CD4-positive, CD25-positive, alpha-beta regulatory T cell (primary cell): Measurements from ENCODE around the gene TTC7B. TPM values are rescaled to one million over a fixed set of nuclear protein-coding genes. Genes with fewer than 3 reads are reported as not detected.

ENCODE experiments used
- ATAC-seq, 2 donors: fragments of 150-1000 bp; cut with Tn5 transposase; one replicate each; pipeline ENCODE4 v1.10.0; 2021; ENCODE audit warnings: low read depth in 2 of 2, moderate number of reproducible peaks in 2 of 2, moderate library complexity in 1 of 2
- DNase-seq, 3 donors: peaks; one replicate each; pipeline versions ENCODE4 v3.0.0 to v3.0.0-alpha.2; 2012 to 2022; ENCODE audit warnings: mixed read lengths in 1 of 3
- H3K27ac ChIP-seq: one replicate; pipeline ENCODE4 v1.7.0; 2013; ENCODE audit warnings: mild to moderate bottlenecking, low read length; ENCODE audit not compliant: insufficient read depth, poor library complexity, severe bottlenecking
- H3K27me3 ChIP-seq: one replicate; pipeline ENCODE4 v1.7.0; 2013; ENCODE audit warnings: low read length; ENCODE audit not compliant: control insufficient read depth, insufficient read depth
- H3K36me3 ChIP-seq: one replicate; pipeline ENCODE4 v1.7.0; 2013; ENCODE audit warnings: mild to moderate bottlenecking, low read length, moderate library complexity; ENCODE audit not compliant: control insufficient read depth, insufficient read depth
- H3K4me1 ChIP-seq: 2 replicates; pipeline ENCODE4 v1.7.0; 2013; ENCODE audit warnings: mild to moderate bottlenecking, low read length; ENCODE audit not compliant: insufficient read depth, control insufficient read depth, poor library complexity, severe bottlenecking
- H3K4me3 ChIP-seq: one replicate; pipeline ENCODE4 v1.7.0; 2013; ENCODE audit warnings: low read depth, mild to moderate bottlenecking, low read length, moderate library complexity
- H3K9me3 ChIP-seq, 2 experiments: 1 replicate in 1 of 2; 2 replicates in 1 of 2; pipeline ENCODE4 v1.7.0; 2013; ENCODE audit warnings: low read length in 2 of 2, mild to moderate bottlenecking in 1 of 2, moderate library complexity in 1 of 2; ENCODE audit not compliant: control insufficient read depth in 2 of 2
- H3K27ac Mint-ChIP-seq, 3 donors: one replicate each; pipeline ENCODE4 v1.8.0; 2020 to 2022; ENCODE audit warnings: mild to moderate bottlenecking in 3 of 3, mixed read lengths in 3 of 3, moderate library complexity in 2 of 3
- H3K27me3 Mint-ChIP-seq: one replicate; pipeline ENCODE4 v1.8.0; 2022; ENCODE audit warnings: mild to moderate bottlenecking, mixed read lengths
- H3K36me3 Mint-ChIP-seq: one replicate; pipeline ENCODE4 v1.8.0; 2020; ENCODE audit warnings: mixed read lengths
- H3K4me1 Mint-ChIP-seq, 4 donors: one replicate each; pipeline ENCODE4 v1.8.0; 2020 to 2022; ENCODE audit warnings: mixed read lengths in 4 of 4, mild to moderate bottlenecking in 1 of 4
- H3K4me3 Mint-ChIP-seq, 4 donors: one replicate each; pipeline ENCODE4 v1.8.0; 2020 to 2022; ENCODE audit warnings: mild to moderate bottlenecking in 4 of 4, mixed read lengths in 4 of 4, moderate library complexity in 3 of 4
- H3K9me3 Mint-ChIP-seq, 7 donors: one replicate each; pipeline ENCODE4 v1.8.0; 2020 to 2022; ENCODE audit warnings: mixed read lengths in 7 of 7, mild to moderate bottlenecking in 3 of 7, moderate library complexity in 2 of 7
- polyA plus RNA-seq, 4 donors: library from polyadenylated mRNA; unstranded; fragments of 300-500 nt; fragmentation: Illumina TruSeq; gene quantifications; one replicate each; pipeline ENCODE4 v1.2.3, GENCODE V29; 2021
- total RNA-seq: library from RNA; stranded (reverse); gene quantifications from one replicate; pipeline ENCODE4 v1.2.3, GENCODE V29; 2022

The TTC7B gene
- total and polyA plus RNA-seq, 5 donors from 2014 or later, result 0.88 to 7.8 (median 1.0) TPM

DNA sequence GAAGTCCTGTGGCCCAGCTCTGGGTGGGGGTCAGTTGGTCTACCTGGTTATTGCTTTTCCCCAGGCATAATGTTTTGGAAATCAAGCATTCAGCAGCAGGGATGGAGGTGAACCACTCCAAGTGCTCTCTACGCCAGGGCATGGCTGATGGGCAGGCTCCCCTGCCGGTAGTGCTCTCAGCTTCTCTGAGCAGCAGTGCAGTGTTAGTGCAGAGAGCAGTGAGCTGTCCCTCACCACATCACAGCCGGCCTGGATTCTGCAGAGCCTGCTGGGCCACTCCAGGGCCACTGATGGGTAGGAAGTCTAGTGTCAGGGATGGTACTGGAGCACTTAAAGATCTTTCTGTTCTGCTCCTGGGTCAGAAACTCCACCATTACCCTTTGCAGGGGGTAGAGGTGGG is 268.3 kb downstream of the TTC7B start:
- no peak overlapping the region for H3K4me3 ChIP-seq
- ATAC-seq, result no peak
- H3K4me1 ChIP-seq, result no peaks in the 10 kb centered on the region
- no peaks in the 10 kb centered on the region for H3K9me3 ChIP-seq
- no peak for DNase-seq
- H3K36me3 ChIP-seq, result no peaks in the 10 kb centered on the region
- Mint-ChIP-seq H3K4me1 (no peaks in the 10 kb centered on the region), H3K27me3 (no peaks in the 10 kb centered on the region), H3K4me3 (no peak overlapping the region), H3K36me3 (no peaks in the 10 kb centered on the region), H3K27ac (no peak overlapping the region), H3K9me3 (no peaks in the 10 kb centered on the region)
- no peaks in the 10 kb centered on the region for H3K27me3 ChIP-seq
- H3K27ac ChIP-seq, result no peak overlapping the region

DNA sequence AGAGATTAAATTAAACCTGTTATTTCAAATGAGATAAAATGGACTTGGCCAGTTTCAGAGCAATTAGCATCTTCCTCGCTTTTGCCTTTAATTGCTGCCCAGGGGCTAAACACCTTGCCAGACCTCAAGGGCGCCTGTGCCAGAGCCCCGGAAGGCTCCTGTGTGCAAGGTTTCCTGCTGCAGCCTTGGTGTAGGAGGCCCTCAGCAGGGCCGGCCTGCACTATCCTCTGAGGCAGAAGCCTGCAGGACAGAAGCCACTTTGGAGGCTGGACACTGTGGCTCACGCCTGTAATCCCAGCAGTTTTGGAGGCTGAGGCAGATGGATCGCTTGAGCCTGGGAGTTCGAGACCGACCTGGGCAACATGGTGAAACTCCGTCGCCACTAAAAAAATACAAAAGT is 269.0 kb downstream of the TTC7B start:
- Histone ChIP-seq H3K4me3 (no peak overlapping the region), H3K9me3 (no peaks in the 10 kb centered on the region), H3K27ac (no peak overlapping the region), H3K4me1 (no peaks in the 10 kb centered on the region), H3K27me3 (no peaks in the 10 kb centered on the region), H3K36me3 (no peaks in the 10 kb centered on the region)
- DNase-seq, result no peak
- Mint-ChIP-seq H3K27ac (no peak overlapping the region), H3K4me1 (no peaks in the 10 kb centered on the region), H3K9me3 (no peaks in the 10 kb centered on the region), H3K27me3 (no peaks in the 10 kb centered on the region), H3K36me3 (no peaks in the 10 kb centered on the region), H3K4me3 (no peak overlapping the region)
- ATAC-seq, result no peak

DNA sequence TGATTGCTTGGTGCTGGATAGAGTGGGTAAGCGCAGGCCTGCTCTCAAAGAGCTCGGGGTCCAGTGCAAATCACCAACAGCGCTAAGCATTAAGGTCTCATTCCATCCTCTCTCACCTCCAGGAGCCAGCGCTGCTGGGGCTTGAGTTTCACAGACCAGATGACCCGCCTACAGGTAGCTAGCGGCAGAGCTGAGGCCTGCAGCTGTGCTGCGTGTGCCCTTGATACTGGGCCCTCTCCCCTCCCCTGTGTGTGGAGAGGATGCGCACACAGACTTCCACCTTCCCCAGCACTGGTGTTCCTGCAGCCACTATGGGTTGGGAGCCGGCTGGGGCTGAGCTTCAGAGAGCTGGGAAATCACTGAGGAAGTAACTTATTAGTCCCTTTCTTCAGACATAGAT is 269.5 kb downstream of the TTC7B start:
- no peaks in the 10 kb centered on the region for H3K36me3 Mint-ChIP-seq
- H3K27ac Mint-ChIP-seq, result no peak overlapping the region

DNA sequence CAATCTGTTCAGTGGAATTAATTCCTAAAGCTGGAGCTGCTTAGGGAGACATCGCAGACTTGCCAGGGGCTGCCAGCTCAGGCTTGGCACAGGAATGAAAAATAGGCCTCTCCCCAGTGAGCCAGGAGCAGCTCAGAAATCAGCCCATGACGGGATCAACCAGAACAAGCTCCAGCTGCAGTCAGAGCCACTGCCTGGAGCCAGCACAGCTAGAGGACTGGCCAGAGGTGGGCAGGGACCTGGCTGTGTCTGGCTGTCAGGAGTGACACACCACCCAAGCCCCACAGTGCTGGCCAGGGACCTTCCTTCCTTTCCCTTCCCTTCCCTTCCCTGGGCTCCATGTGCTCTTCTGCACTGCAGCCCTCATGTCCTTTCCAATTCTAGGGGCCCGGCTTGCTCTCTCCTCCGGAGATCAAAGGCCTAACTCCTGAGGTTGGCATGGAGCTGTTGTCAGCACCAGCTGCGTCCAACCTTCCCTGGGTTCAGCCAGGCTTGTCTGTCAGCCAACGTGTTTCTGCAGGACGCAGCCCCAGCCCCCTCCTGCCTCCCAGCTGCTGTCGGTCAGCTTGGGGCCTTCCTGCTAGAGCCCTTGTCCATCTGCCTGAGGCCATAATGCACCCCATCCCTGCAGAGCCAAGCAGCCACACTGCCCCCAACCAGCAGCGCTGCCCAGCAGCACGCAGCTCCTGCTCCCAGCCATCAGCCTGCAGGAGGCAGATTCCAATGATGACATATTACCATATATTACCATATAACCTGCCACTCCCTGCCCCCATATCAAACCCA is 270.1 kb downstream of the TTC7B start:
- Histone ChIP-seq H3K9me3 (no peaks in the 10 kb centered on the region), H3K27ac (no peak overlapping the region), H3K27me3 (no peaks in the 10 kb centered on the region), H3K36me3 (no peaks in the 10 kb centered on the region), H3K4me1 (no peaks in the 10 kb centered on the region), H3K4me3 (no peak overlapping the region)
- no peak overlapping the region for H3K4me3 Mint-ChIP-seq
- DNase-seq (no peak), ATAC-seq (no peak)
- no peaks in the 10 kb centered on the region for H3K4me1 Mint-ChIP-seq
- H3K36me3 Mint-ChIP-seq, result no peaks in the 10 kb centered on the region
- no peaks in the 10 kb centered on the region for H3K9me3 Mint-ChIP-seq
- no peaks in the 10 kb centered on the region for H3K27me3 Mint-ChIP-seq
- no peak overlapping the region for H3K27ac Mint-ChIP-seq

More for the DNA sequence above, 269.5 kb downstream of the TTC7B start:
- Histone ChIP-seq H3K4me1 (no peaks in the 10 kb centered on the region), H3K4me3 (no peak overlapping the region), H3K27me3 (no peaks in the 10 kb centered on the region), H3K36me3 (no peaks in the 10 kb centered on the region), H3K9me3 (no peaks in the 10 kb centered on the region), H3K27ac (no peak overlapping the region)
- DNase-seq (no peak), ATAC-seq (no peak)
- H3K4me1 Mint-ChIP-seq, result no peaks in the 10 kb centered on the region
- no peaks in the 10 kb centered on the region for H3K9me3 Mint-ChIP-seq
- no peaks in the 10 kb centered on the region for H3K27me3 Mint-ChIP-seq
- no peak overlapping the region for H3K4me3 Mint-ChIP-seq

DNA sequence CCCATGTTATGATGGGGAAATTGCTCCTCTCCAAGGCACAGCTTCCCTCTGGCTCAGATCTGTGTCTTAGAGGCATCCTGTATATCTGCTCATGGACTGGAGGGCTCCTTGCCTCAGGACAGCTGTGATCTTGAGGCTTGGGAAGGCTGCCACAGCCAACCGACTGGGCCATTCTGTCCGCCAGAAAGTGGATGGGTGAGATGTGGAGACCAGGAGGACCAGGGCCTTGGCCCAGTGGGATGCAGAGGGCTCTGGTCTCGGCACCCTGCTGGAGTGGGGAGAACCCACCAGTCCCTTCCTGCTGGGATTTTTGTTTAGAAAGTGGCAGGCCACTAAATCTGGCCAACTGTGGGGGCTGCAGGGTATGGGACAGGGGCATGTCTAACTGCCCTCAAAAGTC is 270.8 kb downstream of the TTC7B start:
- Histone ChIP-seq H3K36me3 (no peaks in the 10 kb centered on the region), H3K27ac (no peak overlapping the region), H3K27me3 (no peaks in the 10 kb centered on the region), H3K4me1 (no peaks in the 10 kb centered on the region), H3K9me3 (no peaks in the 10 kb centered on the region), H3K4me3 (no peak overlapping the region)
- H3K4me1 Mint-ChIP-seq, result no peaks in the 10 kb centered on the region
- H3K9me3 Mint-ChIP-seq, result no peaks in the 10 kb centered on the region
- H3K36me3 Mint-ChIP-seq, result no peaks in the 10 kb centered on the region
- no peak overlapping the region for H3K27ac Mint-ChIP-seq
- ATAC-seq (no peak), DNase-seq (no peak)
- H3K27me3 Mint-ChIP-seq, result no peaks in the 10 kb centered on the region
- H3K4me3 Mint-ChIP-seq, result no peak overlapping the region

DNA sequence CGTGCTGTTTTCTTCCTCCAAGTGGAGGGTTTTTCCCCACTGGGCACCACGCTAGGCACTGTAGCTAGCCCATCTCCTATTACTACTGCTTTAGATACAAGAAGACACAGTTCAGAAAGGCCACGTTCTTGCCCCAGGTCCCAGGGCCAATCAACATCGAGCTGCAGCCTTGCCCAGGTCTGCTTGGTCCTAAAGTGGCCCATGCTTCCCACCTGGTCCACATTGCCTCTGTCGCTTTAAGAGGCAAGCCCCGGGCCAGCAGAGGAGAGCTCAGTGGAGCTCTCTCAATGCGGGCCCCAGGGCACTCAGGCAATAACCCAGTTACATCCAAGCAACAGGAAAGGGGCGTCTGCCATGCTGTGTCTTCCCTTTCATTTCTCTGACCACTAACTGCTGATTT is 271.3 kb downstream of the TTC7B start:
- Mint-ChIP-seq H3K36me3 (no peaks in the 10 kb centered on the region), H3K4me1 (no peaks in the 10 kb centered on the region)

DNA sequence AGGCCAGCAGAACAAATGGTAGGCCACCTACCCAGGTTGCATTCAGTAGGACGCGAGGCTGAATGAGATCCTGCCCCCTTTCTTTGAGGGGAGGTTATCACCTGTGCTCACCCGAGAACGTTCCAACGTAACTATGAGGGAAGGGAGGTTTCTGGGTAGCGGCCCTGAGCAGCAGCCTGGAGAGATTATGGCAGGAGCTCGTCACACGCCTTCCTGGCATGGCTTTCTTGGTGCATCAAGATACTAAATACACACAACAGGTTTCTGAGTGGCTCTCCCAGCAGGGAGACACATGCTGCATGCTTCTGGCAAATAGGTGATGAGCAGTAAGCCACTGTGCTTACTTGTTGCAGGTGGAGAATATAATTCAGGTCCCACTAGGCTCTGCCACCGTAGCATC is 271.7 kb downstream of the TTC7B start:
- Mint-ChIP-seq H3K4me3 (no peak overlapping the region), H3K36me3 (no peaks in the 10 kb centered on the region), H3K27ac (no peak overlapping the region), H3K27me3 (no peaks in the 10 kb centered on the region), H3K9me3 (no peaks in the 10 kb centered on the region), H3K4me1 (no peaks in the 10 kb centered on the region)
- no peaks in the 10 kb centered on the region for H3K36me3 ChIP-seq
- no peaks in the 10 kb centered on the region for H3K4me1 ChIP-seq
- ATAC-seq (no peak), DNase-seq (no peak)
- H3K4me3 ChIP-seq, result no peak overlapping the region
- no peaks in the 10 kb centered on the region for H3K9me3 ChIP-seq
- no peak overlapping the region for H3K27ac ChIP-seq
- no peaks in the 10 kb centered on the region for H3K27me3 ChIP-seq

More for the DNA sequence above, 271.3 kb downstream of the TTC7B start:
- H3K9me3 Mint-ChIP-seq, result no peaks in the 10 kb centered on the region
- no peak overlapping the region for H3K27ac Mint-ChIP-seq
- ATAC-seq (no peak), DNase-seq (no peak)
- H3K27ac ChIP-seq, result no peak overlapping the region
- no peak overlapping the region for H3K4me3 ChIP-seq
- no peaks in the 10 kb centered on the region for H3K9me3 ChIP-seq
- no peaks in the 10 kb centered on the region for H3K4me1 ChIP-seq
- H3K27me3 Mint-ChIP-seq, result no peaks in the 10 kb centered on the region
- H3K27me3 ChIP-seq, result no peaks in the 10 kb centered on the region
- no peaks in the 10 kb centered on the region for H3K36me3 ChIP-seq
- no peak overlapping the region for H3K4me3 Mint-ChIP-seq

- Histone ChIP-seq H3K4me3 (no peak overlapping the region), H3K27me3 (no peaks in the 10 kb centered on the region), H3K9me3 (no peaks in the 10 kb centered on the region), H3K27ac (no peak overlapping the region), H3K4me1 (no peaks in the 10 kb centered on the region), H3K36me3 (no peaks in the 10 kb centered on the region)
- no peaks in the 10 kb centered on the region for H3K27me3 Mint-ChIP-seq
- H3K4me1 Mint-ChIP-seq, result no peaks in the 10 kb centered on the region
- DNase-seq (no peak), ATAC-seq (no peak)
- no peak overlapping the region for H3K27ac Mint-ChIP-seq
- H3K36me3 Mint-ChIP-seq, result no peaks in the 10 kb centered on the region
- H3K9me3 Mint-ChIP-seq, result no peaks in the 10 kb centered on the region
- no peak overlapping the region for H3K4me3 Mint-ChIP-seq
Measured at GRCh38 chr14:90543876-90544275, 272.4 kb downstream of the TTC7B start.
